ENCODE measurements around the gene S100A10.

S100A10 gene

DNA sequence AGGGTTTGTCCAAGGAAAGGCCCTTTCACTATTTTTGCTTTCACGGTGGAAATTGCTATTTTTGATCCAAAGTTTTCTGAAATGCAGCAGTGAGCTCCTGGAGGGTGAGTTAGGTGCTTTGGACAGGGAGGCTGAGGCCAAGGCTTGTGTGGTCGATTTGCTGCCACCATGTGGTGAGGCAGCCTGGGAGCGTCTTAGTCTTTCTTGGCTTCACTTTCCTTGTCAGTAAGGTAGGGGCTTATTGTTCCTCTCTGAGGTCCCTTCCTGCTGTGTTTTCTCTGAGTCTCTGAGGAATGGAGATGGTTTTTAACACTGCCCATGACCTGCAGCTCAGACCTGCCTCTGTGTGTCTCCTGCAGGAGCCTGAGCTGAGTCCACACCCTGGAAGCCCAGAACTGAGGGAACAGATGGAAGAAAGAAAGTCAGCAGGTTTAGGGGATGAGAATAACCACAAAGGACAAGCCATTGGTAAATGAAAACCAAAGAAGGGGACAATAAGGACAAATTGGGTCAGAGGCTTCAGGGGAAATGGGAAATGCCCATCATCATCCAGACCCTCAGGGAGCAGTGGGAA, 20.1 kb upstream of the S100A10 start:
- no peak for DNase-seq (ENCODE audit: low read depth, low spot score)

DNA sequence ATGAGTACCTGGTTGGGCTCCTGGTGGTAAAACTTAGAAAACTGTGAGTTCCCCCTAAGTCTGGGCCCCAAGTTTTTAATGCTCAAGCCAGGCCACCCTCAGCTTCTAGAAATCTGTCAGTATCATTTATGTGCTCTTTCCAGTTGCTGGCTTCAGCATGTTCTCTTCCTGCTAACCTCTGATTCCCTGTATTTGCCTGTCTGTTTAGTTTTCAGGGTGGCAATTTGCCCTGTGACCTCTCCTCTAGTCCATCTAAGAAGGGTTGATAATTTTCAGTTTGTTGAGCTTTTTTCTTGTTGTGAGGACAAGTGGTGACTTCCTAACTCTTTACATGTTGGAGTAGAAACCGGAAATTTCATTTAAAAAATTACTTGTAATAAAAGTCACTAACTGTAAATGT, 16.0 kb upstream of the S100A10 start:
- no peak for DNase-seq (ENCODE audit: low read depth, low spot score)

DNA sequence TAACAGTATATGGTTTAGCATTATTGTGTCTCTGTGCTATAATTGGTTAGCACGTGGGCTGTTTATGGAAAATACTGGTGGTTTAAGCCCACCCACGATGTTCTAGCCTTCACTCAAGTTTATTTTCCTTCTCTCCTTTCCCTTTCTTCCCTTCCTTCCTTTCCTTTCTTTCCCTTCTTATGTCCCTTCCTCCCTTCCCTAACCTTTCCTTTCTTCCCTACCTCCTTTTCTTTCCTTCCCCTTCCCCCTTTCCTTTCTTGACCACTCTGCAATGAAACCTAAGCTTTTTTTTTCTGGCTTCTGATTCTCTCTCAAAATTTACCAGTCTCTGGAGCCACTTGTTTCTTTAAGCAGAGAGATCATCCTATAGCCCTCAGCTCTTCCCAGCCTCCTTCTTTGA, 13.4 kb upstream of the S100A10 start:
- DNase-seq (ENCODE audit: low read depth, low spot score): no peak

DNA sequence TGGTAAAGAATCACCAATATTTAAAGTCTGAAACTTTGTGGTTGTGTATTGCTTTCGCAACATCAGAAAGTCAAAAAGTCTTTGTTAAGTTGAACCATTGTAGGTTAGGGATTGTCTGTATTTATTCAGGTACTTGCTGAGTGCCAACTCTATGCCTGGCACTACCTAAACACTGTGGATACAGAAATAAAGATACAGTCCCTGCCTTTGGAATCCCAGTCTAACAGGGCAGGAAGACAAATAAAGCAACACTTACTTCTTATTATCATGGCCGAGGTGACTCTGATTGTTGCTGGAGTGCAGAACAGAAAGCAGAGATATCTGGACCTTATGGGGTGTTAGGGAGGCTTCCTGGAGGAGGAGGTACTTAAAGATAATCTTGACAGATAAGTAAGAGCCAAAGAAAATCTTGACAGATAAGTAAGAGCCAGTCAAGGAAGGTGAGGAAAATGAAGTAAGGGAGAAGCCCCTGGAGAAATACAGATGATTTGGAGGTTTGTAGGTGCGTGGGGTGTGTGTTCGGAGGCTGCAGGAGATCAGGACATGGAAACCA, 11.8 kb upstream of the S100A10 start:
- no peak for DNase-seq (ENCODE audit: low read depth, low spot score)

DNA sequence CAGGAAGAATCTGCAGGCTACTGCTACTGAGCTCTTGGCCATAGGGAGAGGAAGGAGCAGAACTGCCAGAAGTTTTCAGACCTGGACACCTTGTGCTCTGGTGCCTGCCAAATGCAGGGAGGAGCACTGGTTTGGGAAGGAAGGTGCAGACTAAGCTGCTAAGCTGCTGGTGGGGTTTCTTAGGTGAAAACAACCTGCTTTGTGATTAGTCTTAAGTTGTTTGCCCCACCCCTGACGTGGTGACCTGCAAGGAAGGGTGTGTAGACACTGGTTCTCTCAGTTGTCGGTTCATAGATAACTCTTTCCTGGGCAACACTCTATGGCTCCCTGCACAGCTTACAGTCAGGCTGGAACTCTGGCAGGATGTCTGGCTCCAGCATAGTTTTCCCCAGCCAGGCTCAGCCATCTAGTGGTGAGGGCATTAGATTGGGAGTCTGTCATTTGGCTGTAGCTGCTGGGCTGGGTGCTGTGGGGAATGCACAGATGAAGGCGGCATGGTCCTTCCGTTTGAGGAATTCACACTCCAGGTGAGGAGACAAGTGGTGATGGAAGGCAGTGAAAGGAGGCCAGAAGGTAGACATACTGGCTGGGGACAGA, 10.3 kb upstream of the S100A10 start:
- DNase-seq (ENCODE audit: low read depth, low spot score): no peak

DNA sequence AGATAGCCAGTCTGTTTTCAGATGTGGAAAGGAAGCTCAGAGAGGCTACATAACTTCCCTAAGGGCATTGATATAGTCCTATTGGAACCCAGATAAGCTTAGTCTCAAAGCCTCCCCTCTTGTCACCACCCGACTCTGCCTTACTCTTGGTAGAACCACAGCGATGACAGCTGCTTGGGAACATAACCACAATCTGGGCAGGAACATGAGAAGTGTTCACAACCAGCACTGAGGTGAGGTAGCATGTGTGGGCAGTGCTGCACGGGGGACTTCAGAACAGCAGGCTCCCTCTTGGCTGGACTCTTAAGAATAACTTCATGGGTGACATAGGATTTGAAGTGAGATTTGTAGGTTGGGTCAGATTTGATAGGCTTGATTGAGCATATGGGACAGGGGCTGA, 9.3 kb upstream of the S100A10 start:
- no peak for DNase-seq (ENCODE audit: low read depth, low spot score)

DNA sequence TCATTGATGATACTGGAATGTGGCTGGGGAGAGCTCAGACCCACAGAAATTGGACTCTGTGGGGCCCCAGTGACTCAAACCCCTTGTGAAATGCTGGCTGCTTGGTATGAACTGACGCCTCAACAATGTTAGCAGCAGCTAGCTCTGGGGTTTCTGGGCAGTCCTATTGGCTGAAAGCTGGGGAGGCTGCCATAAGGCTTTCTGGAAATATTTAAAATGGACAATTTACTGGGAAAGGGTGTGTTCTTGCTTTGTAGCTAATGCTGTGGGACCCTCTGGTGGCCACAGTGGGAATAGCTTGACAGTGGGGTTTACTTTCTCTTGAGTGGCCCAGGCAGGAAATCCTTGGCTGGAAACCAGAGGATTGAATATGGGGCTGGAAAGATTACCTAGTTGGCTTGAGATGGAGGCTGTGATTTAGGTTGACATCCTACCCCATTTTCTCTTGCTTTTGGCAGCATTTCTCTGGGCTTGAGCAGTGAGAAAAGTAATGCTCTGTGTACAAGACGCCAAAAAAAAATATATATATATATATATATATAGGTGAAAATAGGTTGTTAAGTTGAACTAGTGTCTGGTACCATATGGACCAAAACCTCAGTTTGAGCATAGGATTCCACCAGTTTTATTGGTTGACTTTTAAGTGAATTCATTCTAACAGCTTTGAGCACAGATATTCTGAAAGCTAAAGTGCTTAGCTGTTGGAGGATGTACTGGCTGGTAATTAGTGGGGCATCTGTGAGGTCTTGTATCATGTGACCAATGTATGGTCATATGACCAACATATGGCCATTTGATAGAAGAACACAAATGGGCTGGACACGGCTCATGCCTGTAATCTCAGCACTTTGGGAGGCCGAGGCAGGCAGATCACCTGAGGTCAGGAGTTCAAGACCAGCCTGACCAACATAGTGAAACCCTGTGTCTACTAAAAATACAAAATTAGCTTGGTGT, 8.2 kb upstream of the S100A10 start:
- DNase-seq (ENCODE audit: low read depth, low spot score): peak; percentile 56

DNA sequence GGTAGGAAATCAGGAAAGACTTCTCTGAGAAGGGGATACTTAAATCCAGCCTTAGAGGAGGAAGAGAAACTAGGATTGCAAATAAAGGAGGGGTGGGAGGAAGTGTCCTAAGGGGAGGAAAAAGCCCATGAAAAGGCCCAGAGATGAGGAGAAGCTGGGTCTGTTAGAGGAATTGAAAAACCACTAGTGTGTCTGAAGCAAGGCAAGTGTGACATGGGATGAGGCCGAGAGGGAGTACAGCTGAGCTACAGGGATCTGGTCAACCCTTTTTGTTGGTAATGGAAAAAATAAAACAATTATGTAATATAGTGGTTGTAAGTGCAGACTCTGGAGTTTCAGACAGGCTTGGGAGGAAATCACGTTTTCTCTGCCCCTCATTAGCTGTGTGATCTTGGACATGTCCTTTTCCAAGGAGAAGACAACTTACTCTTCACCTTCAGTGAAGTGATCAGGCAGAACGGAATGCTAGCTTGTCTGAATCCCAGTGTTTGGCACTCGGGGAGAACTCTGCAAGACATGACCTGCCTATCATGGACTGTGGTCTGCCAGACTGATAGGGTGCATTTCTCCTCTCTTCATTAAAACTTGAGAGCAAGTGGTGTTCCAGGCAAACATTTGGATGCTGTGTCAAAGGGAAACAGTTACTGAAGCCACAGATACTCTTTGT, 7.4 kb upstream of the S100A10 start:
- no peak for DNase-seq (ENCODE audit: low read depth, low spot score)

DNA sequence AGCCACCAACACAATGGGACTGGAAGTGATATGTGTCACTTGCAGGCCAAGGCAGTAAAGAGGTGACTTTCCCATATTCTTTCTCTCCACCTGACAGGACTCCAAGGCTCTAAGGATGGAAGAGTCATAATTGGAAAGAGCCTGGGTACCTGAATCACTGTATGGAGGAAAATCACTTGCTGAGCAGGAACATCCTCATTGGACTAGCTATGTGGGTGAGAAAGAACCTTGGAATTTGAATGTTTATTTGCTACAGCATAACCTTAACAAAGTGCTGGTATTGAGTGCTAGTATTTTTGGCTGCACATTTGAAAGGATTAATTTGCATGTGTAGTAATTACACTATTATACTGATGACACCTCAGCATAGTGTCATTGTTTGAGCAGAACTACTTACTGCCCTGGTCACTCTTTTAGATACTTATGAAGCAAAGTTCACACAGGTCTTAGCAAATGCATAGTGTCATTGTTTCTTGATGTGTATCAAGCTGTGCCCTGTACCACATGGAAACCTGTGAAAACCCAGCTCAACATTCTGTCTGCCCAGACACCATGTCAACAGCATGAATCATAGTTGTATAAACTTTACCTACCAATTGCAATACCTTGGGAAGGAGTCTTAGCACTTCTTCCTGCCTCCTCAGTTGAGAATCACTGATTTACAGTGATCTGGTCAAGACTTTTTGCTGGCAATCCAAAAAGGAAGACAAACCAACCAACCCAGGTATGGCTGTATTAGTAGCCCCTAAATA, 5.1 kb upstream of the S100A10 start:
- no peak for DNase-seq (ENCODE audit: low read depth, low spot score)

DNA sequence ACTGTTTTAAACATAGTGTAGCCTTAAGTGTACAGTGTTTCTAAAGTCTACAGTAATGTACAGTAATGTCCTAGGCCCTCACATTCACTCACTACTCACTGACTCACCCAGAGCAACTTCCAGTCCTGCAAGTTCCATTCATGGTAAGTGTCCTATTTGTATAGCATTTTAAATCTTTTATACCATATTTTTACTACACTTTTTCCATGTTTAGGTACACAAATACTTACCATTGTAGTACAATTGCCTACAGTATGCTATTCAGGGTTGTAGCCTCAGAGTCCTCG, 3.6 kb upstream of the S100A10 start:
- no peak for DNase-seq (ENCODE audit: low read depth, low spot score)

DNA sequence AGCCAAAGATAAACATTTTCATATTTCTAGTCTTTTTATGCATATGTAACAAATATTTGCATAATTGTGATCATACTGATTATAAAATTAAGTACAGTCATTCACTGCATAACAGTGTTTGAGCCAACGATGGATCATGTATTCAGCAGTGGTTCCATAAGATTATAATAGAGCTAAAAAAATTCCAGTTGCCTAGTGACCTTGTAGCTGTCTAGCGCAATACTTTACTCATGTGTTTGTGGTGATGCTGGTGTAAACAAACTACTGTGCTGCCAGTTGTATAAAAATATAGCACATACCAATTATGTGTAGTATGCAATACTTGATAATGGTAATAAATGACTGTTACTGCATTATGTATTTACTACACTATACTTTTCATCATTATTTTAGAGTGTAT, 2.1 kb upstream of the S100A10 start:
- DNase-seq (ENCODE audit: low read depth, low spot score): no peak

DNA sequence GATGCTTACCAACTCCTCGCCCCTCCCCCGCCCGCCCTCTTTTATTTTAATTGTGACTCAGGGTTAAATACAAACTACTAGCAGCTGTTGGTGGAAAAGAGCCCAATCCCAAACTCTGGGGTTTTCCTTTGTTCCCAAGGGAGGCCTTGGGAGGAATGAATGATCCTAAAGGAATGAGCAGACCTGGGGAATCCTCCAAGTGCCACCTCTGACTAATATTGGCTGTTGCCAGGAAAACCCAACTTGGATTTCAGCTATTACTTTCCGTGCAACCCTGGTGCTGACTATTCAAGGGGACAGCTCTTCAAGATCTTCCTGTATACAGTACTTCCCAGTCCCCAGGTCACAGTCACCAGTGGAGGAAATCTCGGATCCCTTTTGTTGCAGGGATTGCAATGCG, 1.3 kb upstream of the S100A10 start:
- no peak for DNase-seq (ENCODE audit: low read depth, low spot score)

DNA sequence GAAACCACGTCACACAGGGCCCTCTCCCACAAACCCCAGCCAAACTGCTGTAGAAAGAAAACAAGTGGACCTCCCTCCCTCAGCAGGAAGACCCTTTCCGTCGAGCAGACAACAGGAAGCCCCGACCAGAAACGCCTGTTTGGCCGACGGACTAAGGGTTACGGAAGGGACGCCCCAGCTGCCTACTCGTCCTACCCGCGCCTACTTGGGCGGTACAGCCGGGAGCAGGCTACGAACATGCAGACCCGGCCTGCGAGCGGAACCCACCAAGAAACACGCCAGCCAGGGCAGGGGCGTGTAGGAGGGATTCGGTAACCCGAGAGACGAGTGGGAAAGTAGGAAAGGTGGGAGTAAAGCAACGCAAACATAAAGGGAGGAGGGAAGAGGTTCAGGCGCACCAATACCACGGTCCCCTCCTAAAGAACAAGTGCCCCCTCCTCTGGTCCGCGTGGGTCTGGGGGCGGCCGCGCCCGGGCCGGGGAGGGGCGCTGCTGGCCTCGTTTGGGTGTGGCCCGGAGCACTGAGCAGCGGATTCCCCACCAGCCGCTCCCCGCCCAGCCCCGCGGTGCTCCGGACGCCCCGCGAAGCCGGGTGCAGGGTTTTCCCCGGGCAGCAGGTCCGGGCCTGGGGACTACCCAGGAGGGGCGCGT, 450 bp downstream of the S100A10 start:
- DNase-seq (ENCODE audit: low read depth, low spot score): no peak

DNA sequence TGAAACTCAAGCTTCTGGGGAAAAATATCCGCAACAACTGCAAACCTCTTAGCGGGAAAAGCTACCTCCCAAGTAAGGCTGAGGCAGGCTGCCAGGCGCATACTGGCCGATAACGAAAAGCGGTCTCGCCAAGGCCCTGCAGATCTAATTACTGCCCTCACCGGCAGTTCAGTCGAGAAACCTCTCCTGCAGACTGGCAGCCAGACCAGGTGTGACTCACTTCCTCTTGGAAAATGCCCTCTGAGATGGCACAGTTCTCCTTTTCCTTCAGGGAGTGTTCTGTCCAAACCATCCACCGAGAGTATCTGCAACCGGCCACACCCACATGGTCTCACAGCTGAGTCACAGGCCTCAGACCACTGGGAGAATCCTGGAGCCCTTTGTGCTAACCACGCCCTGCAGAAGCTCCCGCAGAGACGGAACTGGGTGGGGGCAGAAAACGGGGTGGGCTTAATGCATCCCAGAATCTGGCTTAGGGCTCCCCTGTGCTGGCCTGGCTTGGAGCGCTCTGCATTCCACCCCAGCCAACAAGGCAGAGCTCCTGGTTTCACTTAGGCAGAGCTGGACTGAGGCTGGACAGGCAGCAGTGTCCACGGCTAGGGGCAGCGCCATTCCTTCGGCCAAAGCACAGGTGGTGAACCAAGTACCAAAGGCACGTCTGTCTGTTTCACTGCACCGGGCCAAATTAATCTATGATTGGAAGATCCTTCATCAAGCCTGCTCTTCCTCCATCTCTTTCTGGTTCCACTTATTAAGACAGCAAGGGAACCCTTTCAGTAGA, 1.2 kb downstream of the S100A10 start:
- DNase-seq (ENCODE audit: low read depth, low spot score): no peak

DNA sequence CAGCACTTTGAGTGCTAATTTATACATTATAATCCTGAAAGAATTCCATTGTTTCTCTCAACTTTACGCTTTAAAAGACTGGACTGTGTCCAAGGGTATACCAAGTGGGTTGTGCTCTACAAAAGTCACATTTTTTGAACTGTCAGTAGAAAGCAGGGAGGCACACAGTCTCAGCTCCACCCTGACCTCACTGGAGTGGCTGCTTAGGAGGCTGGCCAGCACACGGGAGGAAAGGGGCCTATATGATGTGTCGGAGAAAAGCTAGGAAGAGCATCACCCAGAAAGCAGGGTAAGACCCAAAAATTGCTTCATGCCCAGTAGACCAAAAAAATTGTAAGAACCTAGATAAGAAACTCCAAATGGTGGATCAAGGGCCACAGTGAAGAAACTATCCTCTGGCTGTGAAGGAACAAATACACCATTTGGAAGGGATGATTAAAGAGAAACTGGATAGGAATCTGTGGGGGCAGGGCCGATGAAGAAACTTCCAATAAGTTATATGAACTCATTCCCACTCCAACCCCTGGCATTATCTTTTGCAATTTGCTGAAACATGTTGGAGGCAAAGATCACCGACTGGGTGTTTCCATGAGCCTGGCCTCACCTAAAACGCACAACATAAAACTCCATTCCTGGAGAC, 1.9 kb downstream of the S100A10 start:
- DNase-seq (ENCODE audit: low read depth, low spot score): no peak

DNA sequence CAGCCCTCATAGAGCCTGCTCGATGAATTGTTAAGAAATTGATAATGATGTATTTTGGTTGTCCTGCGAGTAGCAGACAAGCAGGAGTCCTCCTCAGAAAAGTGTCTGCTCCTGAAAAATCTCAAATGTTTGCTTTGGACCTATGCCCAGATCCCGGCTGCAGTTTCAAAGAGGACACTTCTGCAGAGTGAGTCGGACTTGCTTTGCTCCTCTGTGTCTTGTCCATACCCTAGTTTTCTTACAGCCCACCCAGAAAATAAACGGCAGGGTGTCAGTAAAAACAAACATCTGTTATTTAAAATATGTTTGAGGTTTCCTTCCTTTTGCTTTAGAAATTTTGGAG, 2.8 kb downstream of the S100A10 start:
- no peak for DNase-seq (ENCODE audit: low read depth, low spot score)

DNA sequence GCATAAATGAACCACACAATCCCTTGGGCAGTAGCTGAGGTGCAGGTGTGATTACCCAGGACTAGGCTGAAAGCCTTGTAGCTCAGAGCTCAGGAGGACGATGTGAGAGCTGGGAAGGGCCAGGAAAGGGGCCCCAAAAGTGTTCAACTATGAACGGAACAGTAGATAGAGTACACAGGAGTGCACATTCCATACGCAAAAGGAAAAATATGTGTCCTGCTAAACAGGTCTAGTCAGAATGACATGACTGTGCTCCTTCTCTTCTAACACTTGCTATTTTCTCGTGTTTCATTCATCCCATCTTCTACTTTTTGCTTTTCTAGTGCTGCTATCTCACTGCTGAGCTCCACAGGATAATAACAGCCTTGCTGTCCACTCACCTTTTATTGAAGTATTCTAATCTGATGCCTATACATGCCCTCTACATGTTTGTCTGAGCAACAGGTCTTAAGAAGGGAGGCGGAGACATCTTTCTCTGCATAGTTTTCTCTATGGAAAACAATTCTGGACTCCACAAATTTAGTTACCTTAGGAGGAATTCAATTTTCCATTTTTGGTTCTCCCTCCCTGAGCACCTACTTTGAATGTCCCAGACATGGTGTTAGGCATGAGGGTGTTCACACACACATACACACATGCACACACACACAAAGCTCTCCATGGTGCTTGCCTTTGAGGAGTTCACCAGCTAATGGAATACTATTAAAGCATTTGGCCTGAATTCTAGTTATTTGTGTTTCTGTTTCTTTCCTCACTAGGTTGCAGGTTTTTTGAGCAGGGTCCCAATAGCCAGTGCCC, 3.4 kb downstream of the S100A10 start:
- no peak for DNase-seq (ENCODE audit: low read depth, low spot score)

DNA sequence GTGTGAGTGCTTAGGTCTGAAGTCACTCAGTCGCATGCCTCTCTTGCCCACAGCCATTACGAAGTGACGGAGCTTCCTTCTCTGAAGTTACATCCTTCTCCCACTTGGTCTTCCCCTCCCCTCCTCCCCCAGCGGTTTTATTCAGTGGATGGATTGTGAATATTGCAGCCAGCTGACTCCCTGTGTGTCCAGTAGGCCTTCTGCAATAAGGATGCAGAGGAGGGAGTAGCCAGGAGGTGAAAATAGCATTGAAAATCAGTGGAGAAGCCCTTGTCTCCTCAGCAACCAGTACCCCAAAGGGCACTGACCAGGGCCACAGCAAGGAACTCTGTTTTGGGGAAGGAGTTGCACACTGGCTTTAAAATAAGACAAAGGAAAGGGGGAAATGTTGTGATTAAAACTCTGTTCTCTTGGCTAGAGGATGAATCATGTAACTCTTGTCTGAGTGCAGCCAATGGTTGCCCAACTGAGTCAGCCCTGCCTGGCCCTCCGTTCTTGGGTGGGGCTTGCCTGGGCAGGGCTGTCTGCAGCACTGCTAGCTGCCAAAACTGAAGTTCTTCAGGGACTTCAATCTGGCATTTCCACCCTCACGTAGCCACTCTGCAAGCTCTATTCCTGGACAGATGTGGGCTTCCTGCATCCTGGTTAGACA, 4.3 kb downstream of the S100A10 start:
- no peak for DNase-seq (ENCODE audit: low read depth, low spot score)

All from activated CD4-positive, CD25-positive, alpha-beta regulatory T cell treated with anti-CD3 and anti-CD28 coated beads, Interleukin-2, amount 50 U/mL, for 16 hours (primary cell).